IMR-90 (cell line): Measurements from ENCODE around the gene ASIC2. TPM values are rescaled to one million over a fixed set of nuclear protein-coding genes. Genes with fewer than 3 reads are reported as not detected.

ENCODE experiments used
- ATAC-seq: fragments of 200-7000 bp; cut with Tn5 transposase; 2 replicates; pipeline ENCODE4 v1.9.1; 2020; ENCODE audit warnings: low read depth, mild to moderate bottlenecking, moderate library complexity
- BruUV-seq: library from RNA; stranded (reverse); fragments of 400-500 nt; replicated peaks from 2 replicates; lab custom pipeline; 2021; lab: Mats Ljungman, UMichigan
- CTCF ChIA-PET: fragments of 300-600 bp; formaldehyde crosslinking; extraction: SDS; loops from one replicate; lab custom pipeline; 2021; ENCODE audit warnings: antibody characterized with exemption; lab: Yijun Ruan, JAX
- POLR2A ChIA-PET: fragments of 300-600 bp; sonication (Branson Sonifier 250); formaldehyde crosslinking; loops from one replicate; lab custom pipeline; 2022; ENCODE audit warnings: antibody characterized with exemption; ENCODE audit not compliant: unreplicated experiment; lab: Charles Lee
- DNase-seq: peaks from one replicate; pipeline ENCODE4 v3.0.0; 2013
- H2AFZ ChIP-seq: replicated peaks from 2 replicates; pipeline ENCODE3; 2013; ENCODE audit warnings: low read length, mild to moderate bottlenecking; ENCODE audit not compliant: poor library complexity
- H2AK5ac ChIP-seq: 2 replicates; pipeline ENCODE4 v1.6.1; 2013; ENCODE audit warnings: low read depth, low read length, inconsistent platforms
- H2AK9ac ChIP-seq: replicated peaks from 2 replicates; pipeline ENCODE3; 2013; ENCODE audit warnings: mild to moderate bottlenecking, low read depth, low read length, moderate library complexity; ENCODE audit not compliant: poor library complexity
- H2BK120ac ChIP-seq: 2 replicates; pipeline ENCODE4 v1.6.1; 2013; ENCODE audit warnings: low read depth, low read length, inconsistent platforms
- H2BK15ac ChIP-seq: 3 replicates; pipeline ENCODE4 v1.6.1; 2013; ENCODE audit warnings: low read depth, low read length, inconsistent platforms
- H2BK20ac ChIP-seq: 2 replicates; pipeline ENCODE4 v1.6.1; 2013; ENCODE audit warnings: low read depth, mild to moderate bottlenecking, inconsistent platforms, low read length, moderate library complexity
- H2BK5ac ChIP-seq: 2 replicates; pipeline ENCODE4 v1.6.1; 2013; ENCODE audit warnings: mild to moderate bottlenecking, low read depth, low read length, inconsistent platforms; ENCODE audit not compliant: poor library complexity, severe bottlenecking
- H3K14ac ChIP-seq: replicated peaks from 2 replicates; pipeline ENCODE4 v1.6.1; 2013; ENCODE audit warnings: low read depth, low read length, inconsistent platforms
- H3K18ac ChIP-seq: 2 replicates; pipeline ENCODE4 v1.6.1; 2013; ENCODE audit warnings: low read depth, low read length, control low read depth
- H3K23ac ChIP-seq: 2 replicates; pipeline ENCODE4 v1.6.1; 2013; ENCODE audit warnings: low read depth, low read length, inconsistent platforms
- H3K27ac ChIP-seq: 2 replicates; pipeline ENCODE4 v1.5.1; 2013; ENCODE audit warnings: mild to moderate bottlenecking, control low read depth, low read length; ENCODE audit not compliant: insufficient read depth
- H3K27me3 ChIP-seq: 2 replicates; pipeline ENCODE4 v1.6.1; 2013; ENCODE audit warnings: low read length; ENCODE audit not compliant: control insufficient read depth, insufficient read depth
- H3K36me3 ChIP-seq: 2 replicates; pipeline ENCODE4 v1.6.1; 2013; ENCODE audit warnings: low read length, mixed read lengths; ENCODE audit not compliant: control insufficient read depth, insufficient read depth
- H3K4ac ChIP-seq: 2 replicates; pipeline ENCODE4 v1.6.1; 2013; ENCODE audit warnings: low read depth, low read length, inconsistent platforms
- H3K4me1 ChIP-seq: 2 replicates; pipeline ENCODE4 v1.6.1; 2013; ENCODE audit warnings: low read length, mixed read lengths; ENCODE audit not compliant: control insufficient read depth, insufficient read depth
- H3K4me2 ChIP-seq: 2 replicates; pipeline ENCODE4 v1.6.1; 2013; ENCODE audit warnings: low read depth, mild to moderate bottlenecking, control low read depth, low read length, moderate library complexity
- H3K4me3 ChIP-seq: 2 replicates; pipeline ENCODE4 v1.5.1; 2013; ENCODE audit warnings: low read depth, mild to moderate bottlenecking, control low read depth, low read length, moderate library complexity; ENCODE audit not compliant: insufficient read depth
- H3K56ac ChIP-seq: 2 replicates; pipeline ENCODE4 v1.6.1; 2013; ENCODE audit warnings: low read length, inconsistent platforms; ENCODE audit not compliant: insufficient read depth; ENCODE audit errors: extremely low read depth
- H3K79me1 ChIP-seq, 2 experiments: 2 replicates each; pipeline ENCODE4 v1.6.1; 2013; ENCODE audit warnings: low read length in 2 of 2, inconsistent platforms in 1 of 2, low read depth in 1 of 2
- H3K9ac ChIP-seq: 2 replicates; pipeline ENCODE4 v1.6.1; 2013; ENCODE audit warnings: low read depth, low read length, control low read depth
- H3K9me1 ChIP-seq: 2 replicates; pipeline ENCODE4 v1.6.1; 2013; ENCODE audit warnings: low read length, inconsistent platforms; ENCODE audit not compliant: insufficient read depth
- H3K9me3 ChIP-seq: 2 replicates; pipeline ENCODE4 v1.6.1; 2013; ENCODE audit warnings: low read length; ENCODE audit not compliant: control insufficient read depth, insufficient read depth
- H4K20me1 ChIP-seq: 2 replicates; pipeline ENCODE4 v1.6.1; 2013; ENCODE audit warnings: low read length, inconsistent platforms; ENCODE audit not compliant: insufficient read depth
- H4K5ac ChIP-seq: 2 replicates; pipeline ENCODE4 v1.6.1; 2013; ENCODE audit warnings: mild to moderate bottlenecking, low read depth, low read length, control low read depth
- H4K8ac ChIP-seq, 2 experiments: 2 replicates each; pipeline ENCODE4 v1.6.1; 2013; ENCODE audit warnings: low read depth in 2 of 2, low read length in 2 of 2, control low read depth in 1 of 2, inconsistent platforms in 1 of 2
- H4K91ac ChIP-seq: 2 replicates; pipeline ENCODE4 v1.6.1; 2013; ENCODE audit warnings: low read depth, low read length, inconsistent platforms; ENCODE audit not compliant: insufficient read depth
- BHLHE40 ChIP-seq: fragments of 150-350 bp; IDR thresholded peaks from 2 replicates; pipeline ENCODE4 v1.6.1; 2016; ENCODE audit warnings: mild to moderate bottlenecking, low read depth, low read length
- CEBPB ChIP-seq: IDR thresholded peaks from 2 replicates; pipeline ENCODE4 v1.6.1; 2012; ENCODE audit warnings: low read depth, low read length, improper control_type of control experiment
- CHD1 ChIP-seq: IDR thresholded peaks from 2 replicates; pipeline ENCODE4 v1.6.1; 2012; ENCODE audit warnings: low read depth, low read length, improper control_type of control experiment
- FOS ChIP-seq: fragments of 150-350 bp; IDR thresholded peaks from 2 replicates; pipeline ENCODE4 v1.6.1; 2016; ENCODE audit warnings: low read depth, low read length
- MAFK ChIP-seq: IDR thresholded peaks from 2 replicates; pipeline ENCODE4 v1.6.1; 2012; ENCODE audit warnings: low read depth, low read length, improper control_type of control experiment
- MAZ ChIP-seq: IDR thresholded peaks from 2 replicates; pipeline ENCODE4 v1.6.1; 2012; ENCODE audit warnings: low read depth, mild to moderate bottlenecking, low read length, improper control_type of control experiment, moderate library complexity, borderline replicate concordance
- MXI1 ChIP-seq: IDR thresholded peaks from 2 replicates; pipeline ENCODE4 v1.6.1; 2012; ENCODE audit warnings: low read depth, mild to moderate bottlenecking, low read length, moderate library complexity, borderline replicate concordance
- NFE2L2 ChIP-seq: fragments of 150-350 bp; IDR thresholded peaks from 2 replicates; pipeline ENCODE4 v1.6.1; 2016; ENCODE audit warnings: low read depth, mild to moderate bottlenecking, low read length
- POLR2A ChIP-seq: IDR thresholded peaks from 2 replicates; pipeline ENCODE4 v1.6.1; 2012; ENCODE audit warnings: mild to moderate bottlenecking, low read depth, low read length
- RAD21 ChIP-seq: IDR thresholded peaks from 2 replicates; pipeline ENCODE4 v1.6.1; 2012; ENCODE audit warnings: low read length, improper control_type of control experiment
- RCOR1 ChIP-seq: IDR thresholded peaks from 2 replicates; pipeline ENCODE4 v1.6.1; 2012; ENCODE audit warnings: mild to moderate bottlenecking, low read length, improper control_type of control experiment; ENCODE audit not compliant: insufficient replicate concordance
- RFX5 ChIP-seq: IDR thresholded peaks from 2 replicates; pipeline ENCODE4 v1.8.0; 2012; ENCODE audit warnings: low read depth, mild to moderate bottlenecking, low read length, moderate library complexity
- SMC3 ChIP-seq: fragments of 150-350 bp; IDR thresholded peaks from 2 replicates; pipeline ENCODE4 v1.6.1; 2016; ENCODE audit warnings: low read depth, mild to moderate bottlenecking, antibody characterized with exemption, low read length, moderate library complexity
- WGBS, 2 experiments: methylation state at CpG; one replicate each; pipeline versions ENCODE4 v1.1.5 to v1.1.7; 2013; ENCODE audit warnings: missing lambda C conversion rate in 2 of 2; ENCODE audit not compliant: insufficient read length in 1 of 2; ENCODE audit errors: extremely low coverage in 2 of 2; 5-methylcytosine and 5-hydroxymethylcytosine counted together
- dilution Hi-C: fragments of 300-500 bp; cut with HindIII; formaldehyde crosslinking; loops from one replicate; pipeline ENCODE4 v1.14.3; 2018; ENCODE audit warnings: low sequenced_read_pairs; ENCODE audit not compliant: unreplicated experiment
- in situ Hi-C: fragments of 300-500 bp; cut with MboI; formaldehyde crosslinking; loops from 3 replicates; pipeline ENCODE4 v1.14.3; 2019; ENCODE audit warnings: low sequenced_read_pairs, inconsistent platforms, mixed read lengths
- intact Hi-C: fragments of 100-400 bp; cut with micrococcal nuclease; formaldehyde crosslinking; loops from 2 replicates; pipeline ENCODE4 v1.10.0; 2022
- polyA plus RNA-seq, 3 experiments: library from polyadenylated mRNA; depleted of rRNA; stranded (reverse); fragments of >200 nt; gene quantifications; 2 replicates each; pipeline ENCODE4 v1.2.3, GENCODE V29; 2012; ENCODE audit warnings: low replicate concordance in 1 of 3
- total RNA-seq: library from RNA; depleted of rRNA; stranded (reverse); fragments of >200 nt; gene quantifications from 2 replicates; pipeline ENCODE4 v1.2.3, GENCODE V29; 2012
- TF ChIP-seq, protein P1 (sequence below): fragments of 150-350 bp; IDR thresholded peaks from 2 replicates; pipeline ENCODE4 v1.6.1; 2017; ENCODE audit warnings: mild to moderate bottlenecking, antibody characterized with exemption, low read length, low read depth
- TF ChIP-seq, protein P2 (sequence below): fragments of 150-350 bp; IDR thresholded peaks from 2 replicates; pipeline ENCODE4 v1.6.1; 2016; ENCODE audit warnings: low read depth, mild to moderate bottlenecking, low read length, moderate library complexity, borderline replicate concordance
- TF ChIP-seq, protein P3 (sequence below): conservative IDR thresholded peaks from 2 replicates; pipeline ENCODE4 v1.5.1; 2012; ENCODE audit warnings: mild to moderate bottlenecking, low read depth, low read length, improper control_type of control experiment

The ASIC2 gene
- total and polyA plus RNA-seq, 2 of the 4 experiments (the other 2 are of a cell fraction), result under 0.01 to 0.15 TPM

DNA sequence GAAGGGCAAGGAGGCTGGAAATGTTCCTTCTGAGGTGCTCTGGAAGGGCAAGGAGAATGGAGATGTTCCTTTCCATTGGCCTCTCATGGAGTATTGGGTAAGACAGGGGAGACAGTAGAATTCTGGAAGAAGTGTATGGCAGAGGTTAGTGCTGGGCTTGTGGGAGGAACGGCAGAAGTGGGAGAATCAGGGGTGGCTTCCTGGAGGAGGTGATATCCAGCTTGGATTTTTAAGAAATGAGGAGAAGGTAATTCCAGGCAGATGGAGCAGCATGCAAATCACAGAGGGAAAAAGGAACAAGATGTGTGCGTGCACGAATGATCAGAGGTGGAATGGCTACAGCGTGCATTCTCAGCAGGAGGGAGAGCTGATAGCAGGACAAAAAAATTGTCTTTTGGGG lies 45.1 kb upstream of the ASIC2 start:
- Histone ChIP-seq H3K14ac (no peak overlapping the region), H4K8ac (no peak overlapping the region), H3K18ac (no peak overlapping the region), H2BK20ac (no peak overlapping the region), H3K56ac (no peak overlapping the region), H3K4ac (no peak overlapping the region), H3K4me1 (no peaks in the 10 kb centered on the region), H3K9me3 (no peaks in the 10 kb centered on the region), H4K5ac (no peak overlapping the region), H3K4me3 (no peak overlapping the region), H3K9ac (no peak overlapping the region), H3K27ac (no peak overlapping the region), H3K79me1 (no peaks in the 10 kb centered on the region), H4K20me1 (no peaks in the 10 kb centered on the region), H4K91ac (no peak overlapping the region), H3K4me2 (no peak overlapping the region), H3K23ac (no peak overlapping the region), H2BK5ac (no peak overlapping the region), H2AK5ac (no peak overlapping the region), H2BK120ac (no peak overlapping the region), H3K27me3 (no peaks in the 10 kb centered on the region; the same call in 1 of the 2 replicates), H2AFZ (no peak overlapping the region), H2AK9ac (no peak overlapping the region), H3K36me3 (no peaks in the 10 kb centered on the region), H3K9me1 (no peaks in the 10 kb centered on the region; the same call in 1 of the 2 replicates), H2BK15ac (no peak overlapping the region)
- TF ChIP-seq MAFK (no peak), RCOR1 (no peak), FOS (no peak), MAZ (no peak), MXI1 (no peak), RAD21 (no peak), RFX5 (no peak), SMC3 (no peak), BHLHE40 (no peak), CHD1 (no peak), CEBPB (no peak), NFE2L2 (no peak), POLR2A (no peak)
- TF ChIP-seq, protein P1, sequence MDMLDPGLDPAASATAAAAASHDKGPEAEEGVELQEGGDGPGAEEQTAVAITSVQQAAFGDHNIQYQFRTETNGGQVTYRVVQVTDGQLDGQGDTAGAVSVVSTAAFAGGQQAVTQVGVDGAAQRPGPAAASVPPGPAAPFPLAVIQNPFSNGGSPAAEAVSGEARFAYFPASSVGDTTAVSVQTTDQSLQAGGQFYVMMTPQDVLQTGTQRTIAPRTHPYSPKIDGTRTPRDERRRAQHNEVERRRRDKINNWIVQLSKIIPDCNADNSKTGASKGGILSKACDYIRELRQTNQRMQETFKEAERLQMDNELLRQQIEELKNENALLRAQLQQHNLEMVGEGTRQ, result no peak
- TF ChIP-seq, protein P2, sequence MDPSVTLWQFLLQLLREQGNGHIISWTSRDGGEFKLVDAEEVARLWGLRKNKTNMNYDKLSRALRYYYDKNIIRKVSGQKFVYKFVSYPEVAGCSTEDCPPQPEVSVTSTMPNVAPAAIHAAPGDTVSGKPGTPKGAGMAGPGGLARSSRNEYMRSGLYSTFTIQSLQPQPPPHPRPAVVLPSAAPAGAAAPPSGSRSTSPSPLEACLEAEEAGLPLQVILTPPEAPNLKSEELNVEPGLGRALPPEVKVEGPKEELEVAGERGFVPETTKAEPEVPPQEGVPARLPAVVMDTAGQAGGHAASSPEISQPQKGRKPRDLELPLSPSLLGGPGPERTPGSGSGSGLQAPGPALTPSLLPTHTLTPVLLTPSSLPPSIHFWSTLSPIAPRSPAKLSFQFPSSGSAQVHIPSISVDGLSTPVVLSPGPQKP, result no peak
- TF ChIP-seq, protein P3, sequence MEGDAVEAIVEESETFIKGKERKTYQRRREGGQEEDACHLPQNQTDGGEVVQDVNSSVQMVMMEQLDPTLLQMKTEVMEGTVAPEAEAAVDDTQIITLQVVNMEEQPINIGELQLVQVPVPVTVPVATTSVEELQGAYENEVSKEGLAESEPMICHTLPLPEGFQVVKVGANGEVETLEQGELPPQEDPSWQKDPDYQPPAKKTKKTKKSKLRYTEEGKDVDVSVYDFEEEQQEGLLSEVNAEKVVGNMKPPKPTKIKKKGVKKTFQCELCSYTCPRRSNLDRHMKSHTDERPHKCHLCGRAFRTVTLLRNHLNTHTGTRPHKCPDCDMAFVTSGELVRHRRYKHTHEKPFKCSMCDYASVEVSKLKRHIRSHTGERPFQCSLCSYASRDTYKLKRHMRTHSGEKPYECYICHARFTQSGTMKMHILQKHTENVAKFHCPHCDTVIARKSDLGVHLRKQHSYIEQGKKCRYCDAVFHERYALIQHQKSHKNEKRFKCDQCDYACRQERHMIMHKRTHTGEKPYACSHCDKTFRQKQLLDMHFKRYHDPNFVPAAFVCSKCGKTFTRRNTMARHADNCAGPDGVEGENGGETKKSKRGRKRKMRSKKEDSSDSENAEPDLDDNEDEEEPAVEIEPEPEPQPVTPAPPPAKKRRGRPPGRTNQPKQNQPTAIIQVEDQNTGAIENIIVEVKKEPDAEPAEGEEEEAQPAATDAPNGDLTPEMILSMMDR, result no peak
- intact Hi-C loops (no loop called here), dilution Hi-C loops (no loop called here), in situ Hi-C loops (no loop called here)
- BruUV-seq, result no TSS peak
- POLR2A ChIA-PET, result no interaction called here
- DNase-seq (no peak), ATAC-seq (no peak)
- CTCF ChIA-PET, result no interaction called here
- WGBS, 2 experiments, result 61% methylated on average over 2 of the region's 4 CpGs; no CpG with 5 or more reads in 1 of the 2 experiments
